GM12878 (cell line): Measurements from ENCODE around the gene ZNF174. TPM values are rescaled to one million over a fixed set of nuclear protein-coding genes. Genes with fewer than 3 reads are reported as not detected.
A peak's percentile ranks its signal among the peaks of the same experiment; 100 is the strongest.

Experiments
- BACH1 ChIP-seq: fragments of 450-650 bp; IDR thresholded peaks from 2 replicates; pipeline ENCODE4 v1.6.1; 2017; ENCODE audit warnings: mild to moderate bottlenecking, borderline replicate concordance
- BCLAF1 ChIP-seq: fragments of 450-650 bp; IDR thresholded peaks from 2 replicates; pipeline ENCODE4 v1.6.1; 2017; ENCODE audit warnings: antibody characterized with exemption, mild to moderate bottlenecking, moderate library complexity
- CTCF ChIP-seq, 3 experiments: IDR thresholded peaks in 2 of 3; conservative IDR thresholded peaks in 1 of 3; 2 replicates each; pipeline ENCODE4 v1.5.1; 2011; ENCODE audit warnings: low read depth in 3 of 3, low read length in 3 of 3, mild to moderate bottlenecking in 3 of 3, control low read depth in 2 of 3, moderate library complexity in 2 of 3, inconsistent platforms in 1 of 3, mixed read lengths in 1 of 3; ENCODE audit not compliant: control insufficient read depth in 2 of 3, insufficient read depth in 1 of 3; ENCODE audit errors: extremely low read depth in 1 of 3
- HCFC1 ChIP-seq: fragments of 150-350 bp; IDR thresholded peaks from 2 replicates; pipeline ENCODE4 v1.6.1; 2014; ENCODE audit warnings: low read length
- HDAC6 ChIP-seq: fragments of 200-600 bp; sonication (generic); IDR thresholded peaks from one replicate; pipeline ENCODE4 v1.8.0; 2017; ENCODE audit warnings: antibody characterized with exemption; ENCODE audit not compliant: unreplicated experiment
- MYC ChIP-seq: IDR thresholded peaks from 2 replicates; pipeline ENCODE4 v1.6.1; 2011; ENCODE audit warnings: mild to moderate bottlenecking, low read length, moderate library complexity, inconsistent platforms; ENCODE audit not compliant: insufficient read depth, insufficient replicate concordance, insufficient read length, severe bottlenecking
- PKNOX1 ChIP-seq: fragments of 450-650 bp; IDR thresholded peaks from 2 replicates; pipeline ENCODE4 v1.6.1; 2016; ENCODE audit warnings: mild to moderate bottlenecking
- POU2F2 ChIP-seq: IDR thresholded peaks from 3 replicates; pipeline ENCODE4 v1.6.1; 2011; ENCODE audit warnings: low read depth, mild to moderate bottlenecking, low read length, borderline replicate concordance
- RUNX3 ChIP-seq: IDR thresholded peaks from 2 replicates; pipeline ENCODE4 v1.6.1; 2012; ENCODE audit warnings: low read length, inconsistent platforms
- SREBF2 ChIP-seq: IDR thresholded peaks from 2 replicates; pipeline ENCODE4 v1.6.1; 2012; ENCODE audit warnings: mild to moderate bottlenecking, low read length
- STAT1 ChIP-seq: fragments of 450-650 bp; conservative IDR thresholded peaks from 2 replicates; pipeline ENCODE4 v1.6.1; 2014; ENCODE audit warnings: antibody characterized with exemption, mild to moderate bottlenecking
- TARDBP ChIP-seq: IDR thresholded peaks from 2 replicates; pipeline ENCODE4 v1.6.1; 2016; ENCODE audit warnings: borderline replicate concordance
- YY1 ChIP-seq: IDR thresholded peaks from 2 replicates; pipeline ENCODE4 v1.6.1; 2011; ENCODE audit warnings: low read depth, mild to moderate bottlenecking, low read length
- ZBTB33 ChIP-seq: fragments of 450-650 bp; IDR thresholded peaks from 2 replicates; pipeline ENCODE4 v1.6.1; 2017; ENCODE audit warnings: mild to moderate bottlenecking
- ZNF24 ChIP-seq: fragments of 450-650 bp; IDR thresholded peaks from 2 replicates; pipeline ENCODE4 v1.6.1; 2017; ENCODE audit warnings: antibody characterized with exemption, mild to moderate bottlenecking
- polyA plus RNA-seq, 11 experiments: library from polyadenylated mRNA; depleted of rRNA in 4 of 11; unstranded in 6 of 11; stranded (reverse) in 5 of 11; fragments of >200 nt; fragmentation: Nextera tagmentation in 4 of 11; fragmentation: Illumina TruSeq in 1 of 11; extraction: Ambion mirVana in 4 of 11; extraction: Trizol in 1 of 11; gene quantifications; 1 replicate in 1 of 11; 2 replicates in 10 of 11; pipeline versions ENCODE4 v1.2.1 to v1.2.3, GENCODE V29; 2011 to 2016; ENCODE audit warnings: inconsistent platforms in 2 of 11, missing spikeins in 2 of 11, low read depth in 1 of 11
- total RNA-seq, 4 experiments: library from RNA; depleted of rRNA in 3 of 4; stranded (reverse); fragments of >200 nt in 3 of 4; fragmentation: Illumina TruSeq in 1 of 4; extraction: Trizol in 1 of 4; gene quantifications; 2 replicates each; pipeline versions ENCODE4 v1.2.1 to v1.2.3, GENCODE V29; 2013 to 2021
- TF ChIP-seq, protein P1 (sequence below): fragments of 450-650 bp; IDR thresholded peaks from 2 replicates; pipeline ENCODE4 v1.6.1; 2018; ENCODE audit warnings: borderline replicate concordance, mild to moderate bottlenecking; ENCODE audit not compliant: partially characterized antibody
- TF ChIP-seq, protein P2 (sequence below): fragments of 450-650 bp; IDR thresholded peaks from 2 replicates; pipeline ENCODE4 v1.6.1; 2014; ENCODE audit warnings: mild to moderate bottlenecking

Gene ZNF174
- total and polyA plus RNA-seq, 10 of the 15 experiments (the other 5 are each of a cell fraction or from before 2014, with no cell fraction given), result 3.0 to 14.3 (median 10.1) TPM

- TF ChIP-seq, protein P1, sequence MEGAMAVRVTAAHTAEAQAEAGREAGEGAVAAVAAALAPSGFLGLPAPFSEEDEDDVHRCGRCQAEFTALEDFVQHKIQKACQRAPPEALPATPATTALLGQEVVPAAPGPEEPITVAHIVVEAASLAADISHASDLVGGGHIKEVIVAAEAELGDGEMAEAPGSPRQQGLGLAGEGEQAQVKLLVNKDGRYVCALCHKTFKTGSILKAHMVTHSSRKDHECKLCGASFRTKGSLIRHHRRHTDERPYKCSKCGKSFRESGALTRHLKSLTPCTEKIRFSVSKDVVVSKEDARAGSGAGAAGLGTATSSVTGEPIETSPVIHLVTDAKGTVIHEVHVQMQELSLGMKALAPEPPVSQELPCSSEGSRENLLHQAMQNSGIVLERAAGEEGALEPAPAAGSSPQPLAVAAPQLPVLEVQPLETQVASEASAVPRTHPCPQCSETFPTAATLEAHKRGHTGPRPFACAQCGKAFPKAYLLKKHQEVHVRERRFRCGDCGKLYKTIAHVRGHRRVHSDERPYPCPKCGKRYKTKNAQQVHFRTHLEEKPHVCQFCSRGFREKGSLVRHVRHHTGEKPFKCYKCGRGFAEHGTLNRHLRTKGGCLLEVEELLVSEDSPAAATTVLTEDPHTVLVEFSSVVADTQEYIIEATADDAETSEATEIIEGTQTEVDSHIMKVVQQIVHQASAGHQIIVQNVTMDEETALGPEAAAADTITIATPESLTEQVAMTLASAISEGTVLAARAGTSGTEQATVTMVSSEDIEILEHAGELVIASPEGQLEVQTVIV, result peak; percentile 90
- TF ChIP-seq MYC (no peak), TARDBP (peak; percentile 15; the same call in 1 of the 2 replicates), YY1 (peak; percentile 62), BCLAF1 (no peak), POU2F2 (peak; percentile 29; the same call in 1 of the 3 replicates), ZNF24 (peak; percentile 69; the same call in 1 of the 2 replicates), HCFC1 (peak; percentile 93), SREBF2 (no peak), RUNX3 (peak; percentile 17; the same call in 1 of the 2 replicates), CTCF (IDR thresholded peaks at IDR 0.05 in 2 of 3, conservative IDR thresholded peaks at IDR 0.05 in 1 of 3; ENCODE audit: control insufficient read depth in 2 of 3, extremely low read depth in 1 of 3, insufficient read depth in 1 of 3, low read depth in 3 of 3, low read length in 3 of 3) (no peak), HDAC6 (no peak), PKNOX1 (peak; percentile 100), BACH1 (peak; percentile 77), ZBTB33 (no peak), STAT1 (0 out of 2 replicates have a peak, but pooled peaks have one; percentile 14)
- TF ChIP-seq, protein P2, sequence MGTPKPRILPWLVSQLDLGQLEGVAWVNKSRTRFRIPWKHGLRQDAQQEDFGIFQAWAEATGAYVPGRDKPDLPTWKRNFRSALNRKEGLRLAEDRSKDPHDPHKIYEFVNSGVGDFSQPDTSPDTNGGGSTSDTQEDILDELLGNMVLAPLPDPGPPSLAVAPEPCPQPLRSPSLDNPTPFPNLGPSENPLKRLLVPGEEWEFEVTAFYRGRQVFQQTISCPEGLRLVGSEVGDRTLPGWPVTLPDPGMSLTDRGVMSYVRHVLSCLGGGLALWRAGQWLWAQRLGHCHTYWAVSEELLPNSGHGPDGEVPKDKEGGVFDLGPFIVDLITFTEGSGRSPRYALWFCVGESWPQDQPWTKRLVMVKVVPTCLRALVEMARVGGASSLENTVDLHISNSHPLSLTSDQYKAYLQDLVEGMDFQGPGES, result peak; percentile 92
These were observed at the start of gene ZNF174, which contains the start of gene ZSCAN32 (continued) for GRCh38 chr16:3400779-3401688.
